Uterus (tissue), 2 donors: ENCODE measurements around the gene LRP1B.

Source experiments
- CTCF ChIP-seq, 4 experiments: fragments of 200-600 bp in 2 of 4; fragments of 450-650 bp in 2 of 4; sonication (generic) in 2 of 4; IDR thresholded peaks; one replicate each; pipeline ENCODE4 v1.5.1; 2016 to 2019; ENCODE audit warnings: antibody characterized with exemption in 4 of 4, mild to moderate bottlenecking in 2 of 4, moderate library complexity in 1 of 4
- POLR2A ChIP-seq, 2 donors: fragments of 450-650 bp; IDR thresholded peaks; one replicate each; pipeline ENCODE4 v1.6.1; 2016; ENCODE audit warnings: antibody characterized with exemption in 2 of 2, mild to moderate bottlenecking in 1 of 2, moderate library complexity in 1 of 2

- no peak for TF ChIP-seq CTCF (IDR thresholded peaks at IDR 0.05)
- no peak for TF ChIP-seq POLR2A (IDR thresholded peaks at IDR 0.05)
These were observed 1822.1 kb downstream of the LRP1B start for GRCh38 chr2:140308706-140309105.
